GM12801 (cell line): ENCODE results near the gene TMEM250.

Experiments used
- TF ChIP-seq, protein P1 (sequence below): IDR thresholded peaks from one replicate; pipeline ENCODE4 v1.5.1; 2011; ENCODE audit warnings: control low read depth; ENCODE audit not compliant: insufficient read length; ENCODE audit errors: extremely low read depth

TMEM250 gene

DNA sequence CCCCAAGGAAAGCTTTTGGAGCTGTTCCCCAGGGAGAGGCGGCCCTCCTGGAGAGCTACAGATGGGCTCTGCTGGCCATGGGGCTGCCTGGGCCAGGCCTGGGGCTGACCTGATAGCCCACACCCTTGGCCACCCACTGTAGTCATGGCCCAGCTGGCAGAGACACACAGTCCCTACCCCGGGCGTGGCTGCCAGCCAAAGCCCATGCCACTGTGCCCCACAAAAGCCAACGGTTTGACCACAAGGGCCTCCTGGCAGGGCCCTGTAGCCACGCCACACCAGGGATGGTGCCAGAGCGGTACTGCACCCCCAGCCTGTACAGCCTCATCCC lies 38.8 kb downstream of the TMEM250 start:
- TF ChIP-seq, protein P1, sequence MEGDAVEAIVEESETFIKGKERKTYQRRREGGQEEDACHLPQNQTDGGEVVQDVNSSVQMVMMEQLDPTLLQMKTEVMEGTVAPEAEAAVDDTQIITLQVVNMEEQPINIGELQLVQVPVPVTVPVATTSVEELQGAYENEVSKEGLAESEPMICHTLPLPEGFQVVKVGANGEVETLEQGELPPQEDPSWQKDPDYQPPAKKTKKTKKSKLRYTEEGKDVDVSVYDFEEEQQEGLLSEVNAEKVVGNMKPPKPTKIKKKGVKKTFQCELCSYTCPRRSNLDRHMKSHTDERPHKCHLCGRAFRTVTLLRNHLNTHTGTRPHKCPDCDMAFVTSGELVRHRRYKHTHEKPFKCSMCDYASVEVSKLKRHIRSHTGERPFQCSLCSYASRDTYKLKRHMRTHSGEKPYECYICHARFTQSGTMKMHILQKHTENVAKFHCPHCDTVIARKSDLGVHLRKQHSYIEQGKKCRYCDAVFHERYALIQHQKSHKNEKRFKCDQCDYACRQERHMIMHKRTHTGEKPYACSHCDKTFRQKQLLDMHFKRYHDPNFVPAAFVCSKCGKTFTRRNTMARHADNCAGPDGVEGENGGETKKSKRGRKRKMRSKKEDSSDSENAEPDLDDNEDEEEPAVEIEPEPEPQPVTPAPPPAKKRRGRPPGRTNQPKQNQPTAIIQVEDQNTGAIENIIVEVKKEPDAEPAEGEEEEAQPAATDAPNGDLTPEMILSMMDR: no peak

DNA sequence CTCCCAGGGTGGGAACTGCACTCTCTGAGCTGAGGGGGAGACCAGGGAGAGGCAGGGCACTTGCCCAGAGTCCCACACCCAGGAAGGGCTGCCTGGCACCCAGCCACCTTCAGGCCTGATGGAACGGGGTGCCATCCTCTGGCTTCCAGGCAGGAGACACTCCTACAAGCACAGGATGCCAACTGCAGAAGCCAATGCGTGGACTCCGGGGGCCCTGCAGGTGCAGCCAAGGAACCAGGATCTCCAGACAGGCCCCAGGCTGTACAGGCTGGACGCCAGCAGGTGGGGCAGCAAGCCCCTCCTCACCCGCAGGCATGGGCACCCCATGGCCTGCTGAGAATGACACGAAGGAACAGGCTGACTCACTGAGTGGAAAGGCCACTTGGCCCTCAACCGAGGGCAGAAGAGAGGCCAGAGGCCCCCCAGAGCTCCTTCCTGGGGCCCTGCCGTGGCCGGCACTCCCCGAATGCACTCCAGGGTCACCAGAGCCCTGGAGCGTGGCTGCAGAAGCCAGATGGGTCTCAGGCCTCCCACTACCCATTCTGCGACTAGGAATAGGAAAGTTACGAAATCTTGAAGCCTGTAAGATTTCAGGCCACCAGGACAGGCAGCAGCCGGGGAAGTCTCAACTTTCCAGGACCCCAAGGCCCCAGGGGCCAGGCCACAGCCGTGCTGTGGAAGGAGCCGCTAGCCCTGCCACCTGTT lies 39.3 kb downstream of the TMEM250 start:
- TF ChIP-seq, protein P1: no peak

DNA sequence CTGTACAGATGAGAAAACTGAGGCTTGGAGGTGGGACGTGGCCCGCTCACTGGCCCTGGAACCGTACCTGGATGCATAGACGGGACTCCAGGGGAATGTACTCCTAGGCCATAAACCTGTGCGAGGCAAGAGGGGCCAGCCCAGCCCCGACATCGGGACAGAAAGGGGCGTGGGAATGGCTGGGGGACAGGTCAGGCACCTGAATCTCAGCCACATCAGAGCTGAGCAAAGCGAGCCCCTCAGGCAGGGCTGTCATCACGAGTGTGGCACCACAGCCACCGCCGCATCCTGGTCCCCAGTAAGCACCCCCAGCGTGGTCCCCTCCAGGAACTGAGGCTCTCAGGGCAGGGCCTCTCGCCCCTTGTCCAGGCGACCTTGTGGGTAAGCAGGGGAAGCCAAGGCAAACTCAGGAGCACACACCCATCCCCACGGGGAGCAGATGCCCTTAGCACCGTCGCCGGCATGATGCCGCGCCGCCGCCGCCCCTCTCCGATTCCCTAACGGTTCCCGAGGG lies 40.1 kb downstream of the TMEM250 start:
- TF ChIP-seq, protein P1: no peak

DNA sequence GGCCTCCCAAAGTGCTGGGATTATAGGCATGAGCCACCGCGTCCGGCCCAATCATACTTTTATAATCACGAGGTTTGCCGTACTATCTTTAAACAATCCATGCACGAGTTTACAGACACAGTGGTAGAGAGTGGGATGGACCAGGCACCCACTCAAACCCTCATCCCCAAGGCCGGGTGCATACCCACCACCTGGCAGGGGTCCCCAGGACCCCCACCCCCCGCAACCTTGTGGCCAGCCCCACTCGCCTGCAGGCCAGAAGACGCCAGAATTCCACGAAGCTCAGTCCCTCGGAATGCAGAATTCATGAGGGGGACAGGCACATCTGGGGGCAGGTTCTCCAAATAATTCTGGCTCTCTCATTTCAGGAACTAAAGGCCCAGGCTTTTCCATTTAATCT lies 40.7 kb downstream of the TMEM250 start:
- TF ChIP-seq, protein P1: no peak

DNA sequence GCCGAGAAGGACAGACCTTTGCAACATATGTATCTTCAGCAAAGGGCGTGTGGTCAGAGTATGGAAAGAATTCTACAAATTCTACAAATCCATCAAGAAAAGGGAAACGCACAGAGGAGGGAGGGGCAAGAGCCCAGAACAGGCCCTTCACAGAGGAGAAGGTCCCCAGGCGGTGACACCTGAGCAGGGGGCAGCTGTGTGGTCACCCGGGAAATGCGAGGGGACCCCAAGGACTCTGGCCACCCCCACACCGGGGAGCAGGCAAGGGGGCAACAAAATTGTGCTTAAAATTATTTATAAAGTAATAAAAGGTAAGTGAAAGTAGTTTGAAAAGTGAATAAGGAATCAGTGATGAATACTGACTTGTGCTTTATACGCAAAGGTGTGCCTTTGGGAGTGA lies 41.2 kb downstream of the TMEM250 start:
- TF ChIP-seq, protein P1: no peak

DNA sequence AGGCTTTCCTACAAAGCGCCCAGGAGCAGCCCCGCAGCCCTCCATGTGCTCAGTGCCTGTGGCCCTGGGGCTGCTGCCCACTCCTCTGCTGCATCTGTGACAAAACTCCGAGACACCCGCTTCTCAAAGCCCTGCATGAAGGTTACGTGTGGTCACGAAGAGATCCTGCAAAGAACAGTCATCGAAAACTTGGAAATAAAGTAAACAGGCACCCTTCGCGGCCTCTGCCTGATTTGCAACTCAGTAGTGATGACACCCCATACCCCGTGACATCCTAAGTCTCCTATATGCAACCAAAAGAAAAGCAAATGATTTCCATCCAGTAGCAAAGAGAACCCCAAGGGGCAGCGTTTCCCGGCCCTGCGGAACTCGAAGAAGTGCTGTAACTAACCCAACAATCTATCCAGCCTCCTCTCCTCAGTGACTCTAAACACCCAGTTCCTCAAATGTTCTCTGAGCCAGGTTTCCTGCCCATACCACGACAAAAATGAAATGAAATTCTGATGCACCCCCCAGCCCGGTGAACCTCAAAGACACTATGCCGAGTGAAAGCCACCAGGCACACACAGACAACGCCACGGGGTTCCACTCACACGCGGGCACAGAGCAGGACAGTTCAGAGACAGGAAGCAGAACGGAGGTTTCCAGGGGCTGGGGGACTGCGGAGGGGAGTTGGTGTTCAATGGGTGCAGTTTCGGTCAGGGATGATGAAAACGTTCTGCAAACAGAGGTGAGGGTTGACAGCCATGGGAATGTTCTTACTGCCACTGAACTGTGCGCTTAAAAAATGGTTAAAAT lies 42.6 kb downstream of the TMEM250 start:
- TF ChIP-seq, protein P1: no peak

DNA sequence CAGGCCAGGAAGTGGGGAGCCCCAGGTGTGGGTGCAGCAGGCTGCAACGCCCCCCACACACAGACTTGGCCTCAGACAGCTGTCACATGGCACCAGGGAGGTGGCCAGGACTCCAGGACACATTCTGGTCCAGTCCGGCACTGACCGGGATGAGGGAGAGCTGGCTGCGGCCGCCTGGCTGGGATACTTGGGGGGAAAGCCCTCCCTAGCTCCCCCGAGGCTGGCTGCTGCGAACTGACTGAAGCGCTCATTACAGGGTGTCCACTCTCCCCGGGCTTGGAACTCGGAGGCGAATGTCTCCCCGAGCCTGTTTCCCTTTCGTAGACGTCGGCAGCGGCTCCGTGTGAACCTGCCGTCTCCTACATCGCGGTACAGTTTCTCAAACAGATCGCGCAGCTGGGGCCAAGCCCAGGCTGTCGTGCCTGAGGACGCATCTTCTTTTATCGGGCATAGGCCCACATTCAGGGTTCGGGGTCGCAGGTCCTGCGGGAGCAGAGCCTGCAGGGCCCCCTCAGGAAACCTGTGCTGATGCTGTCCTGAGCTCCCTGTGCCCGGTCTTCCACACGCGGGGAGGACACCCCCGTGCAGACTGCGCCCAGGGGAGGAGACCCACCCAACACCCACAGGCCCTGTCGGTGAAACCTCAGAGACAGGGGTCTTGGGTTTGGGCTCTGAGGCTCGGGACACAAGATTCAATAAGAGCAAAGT lies 43.4 kb downstream of the TMEM250 start:
- TF ChIP-seq, protein P1: no peak
